ENCODE data around the gene CLEC12A. TPM values are rescaled to one million over a fixed set of nuclear protein-coding genes. Genes with fewer than 3 reads are reported as not detected.
A peak's percentile ranks its signal among the peaks of the same experiment; 100 is the strongest.
"Not testable (repeated sequence)": the region's sequence is repeated elsewhere in the genome, so short reads cannot be mapped to it uniquely, and the experiment has no call there.

CLEC12A gene
- polyA plus RNA-seq, 2 of the 4 experiments (the other 2 are of a cell fraction), result not detected

DNA sequence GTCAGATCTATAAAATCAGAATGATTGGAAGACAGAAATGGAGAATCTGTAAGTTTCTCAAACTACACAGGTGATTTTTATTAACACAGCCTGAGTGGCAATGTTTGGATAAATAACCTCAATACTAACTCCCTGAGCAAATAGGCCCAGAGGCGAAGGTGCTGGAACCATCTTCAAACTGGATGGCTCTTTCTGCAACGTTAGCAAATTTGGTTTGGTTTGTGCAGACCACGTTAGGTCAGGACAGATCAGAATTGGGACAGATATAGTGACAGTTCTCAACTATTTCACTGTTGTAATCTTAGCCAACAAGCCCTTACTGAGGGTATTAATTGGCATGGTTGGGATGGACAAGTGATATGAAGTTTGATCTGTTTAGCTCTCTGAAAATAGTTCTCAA is 50.1 kb downstream of the CLEC12A start:
- TF ChIP-seq RARB (CRISPR knock-in tag; IDR thresholded peaks at IDR 0.05) (no peak), TFCP2L1 (CRISPR knock-in tag; IDR thresholded peaks at IDR 0.05) (no peak), CEBPB (IDR thresholded peaks at IDR 0.05) (no peak), CHD4 (IDR thresholded peaks at IDR 0.05; ENCODE audit: borderline replicate concordance) (no peak), BHLHE40 (IDR thresholded peaks at IDR 0.05; ENCODE audit: low read depth, low read length) (no peak), MAFK (IDR thresholded peaks at IDR 0.05; ENCODE audit: partially characterized antibody) (peak; percentile 90)
- TF ChIP-seq, protein P1, sequence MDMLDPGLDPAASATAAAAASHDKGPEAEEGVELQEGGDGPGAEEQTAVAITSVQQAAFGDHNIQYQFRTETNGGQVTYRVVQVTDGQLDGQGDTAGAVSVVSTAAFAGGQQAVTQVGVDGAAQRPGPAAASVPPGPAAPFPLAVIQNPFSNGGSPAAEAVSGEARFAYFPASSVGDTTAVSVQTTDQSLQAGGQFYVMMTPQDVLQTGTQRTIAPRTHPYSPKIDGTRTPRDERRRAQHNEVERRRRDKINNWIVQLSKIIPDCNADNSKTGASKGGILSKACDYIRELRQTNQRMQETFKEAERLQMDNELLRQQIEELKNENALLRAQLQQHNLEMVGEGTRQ (IDR thresholded peaks at IDR 0.05), result no peak
- 42% methylated on average over 3 of the region's 3 CpGs for WGBS (ENCODE audit: missing lambda C conversion rate)
- no peaks in the 10 kb centered on the region for H3K9me3 ChIP-seq
- ChIA-PET CTCF (no interaction called here), POLR2A (no interaction called here)
- H3K4me1 ChIP-seq, result peaks cover 7% of the 10 kb centered on the region; the same call in 2 of the 3 replicates
- no peak overlapping the region for H3K27ac ChIP-seq
- H3K4me3 ChIP-seq, result no peak overlapping the region
- FAIRE-seq, result no peak
- H3K4me2 ChIP-seq, result no peak overlapping the region
- no peak for DNase-seq (ENCODE audit: low read depth in 1 of 2, low spot score in 1 of 2)
- ATAC-seq, result no peak

DNA sequence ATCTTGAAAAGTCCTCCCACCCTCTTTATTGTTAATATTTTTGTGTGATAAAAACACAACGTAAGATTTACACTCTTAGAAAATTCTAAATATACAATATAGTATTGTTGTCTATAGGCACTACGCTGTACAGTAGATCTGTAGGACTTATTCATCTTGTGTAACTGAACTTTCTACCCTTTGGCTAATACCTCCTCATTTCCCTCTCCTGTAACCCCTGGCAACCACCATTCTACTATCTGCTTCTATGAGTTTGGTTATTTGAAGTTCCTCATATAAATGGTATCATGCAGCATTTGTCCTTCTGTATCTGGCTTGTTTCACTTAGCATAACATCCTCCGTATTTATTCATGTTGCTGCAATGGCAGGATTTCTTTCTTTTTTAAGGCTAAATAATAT is 54.0 kb downstream of the CLEC12A start:
- peak; percentile 13 for FAIRE-seq
- ChIA-PET POLR2A (no interaction called here), CTCF (interaction anchor here (1.1 kb wide), 1 partner anchor 115 kb away, joined by 3 read pairs; no protein-coding TSS in a partner anchor)
- no peak for ATAC-seq
- H3K27ac ChIP-seq, result no peak overlapping the region
- no peak for DNase-seq (ENCODE audit: low read depth in 1 of 2, low spot score in 1 of 2)
- no peaks in the 10 kb centered on the region for H3K4me1 ChIP-seq
- H3K4me2 ChIP-seq, result no peak overlapping the region
- 84% methylated on average over 3 of the region's 3 CpGs for WGBS (ENCODE audit: missing lambda C conversion rate)
- TF ChIP-seq EP300 (IDR thresholded peaks at IDR 0.05) (no peak), NPAS2 (CRISPR knock-in tag; IDR thresholded peaks at IDR 0.05; ENCODE audit: borderline replicate concordance) (no peak), RCOR1 (IDR thresholded peaks at IDR 0.05; ENCODE audit: low read depth, low read length) (no peak), NR3C1 (IDR thresholded peaks at IDR 0.05) (no peak), TP53 (CRISPR knock-in tag; IDR thresholded peaks at IDR 0.05) (no peak), ESRRA (IDR thresholded peaks at IDR 0.05; ENCODE audit: borderline replicate concordance, low read length) (no peak), ZFP36 (IDR thresholded peaks at IDR 0.05; ENCODE audit: borderline replicate concordance, partially characterized antibody) (no peak), JUNB (IDR thresholded peaks at IDR 0.05) (no peak), BHLHE40 (IDR thresholded peaks at IDR 0.05; ENCODE audit: low read depth, low read length) (no peak), HEYL (CRISPR knock-in tag; IDR thresholded peaks at IDR 0.05) (no peak), SMC3 (IDR thresholded peaks at IDR 0.05) (no peak), EHMT2 (IDR thresholded peaks at IDR 0.05; ENCODE audit: low read depth) (no peak), MAZ (IDR thresholded peaks at IDR 0.05; ENCODE audit: borderline replicate concordance, low read depth, low read length) (no peak), RFX5 (IDR thresholded peaks at IDR 0.05) (no peak), CBX2 (IDR thresholded peaks at IDR 0.05; ENCODE audit: borderline replicate concordance, low read depth) (no peak)
- TF ChIP-seq, protein P2, sequence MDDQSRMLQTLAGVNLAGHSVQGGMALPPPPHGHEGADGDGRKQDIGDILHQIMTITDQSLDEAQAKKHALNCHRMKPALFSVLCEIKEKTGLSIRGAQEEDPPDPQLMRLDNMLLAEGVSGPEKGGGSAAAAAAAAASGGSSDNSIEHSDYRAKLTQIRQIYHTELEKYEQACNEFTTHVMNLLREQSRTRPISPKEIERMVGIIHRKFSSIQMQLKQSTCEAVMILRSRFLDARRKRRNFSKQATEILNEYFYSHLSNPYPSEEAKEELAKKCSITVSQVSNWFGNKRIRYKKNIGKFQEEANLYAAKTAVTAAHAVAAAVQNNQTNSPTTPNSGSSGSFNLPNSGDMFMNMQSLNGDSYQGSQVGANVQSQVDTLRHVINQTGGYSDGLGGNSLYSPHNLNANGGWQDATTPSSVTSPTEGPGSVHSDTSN (IDR thresholded peaks at IDR 0.05), result no peak
- TF ChIP-seq, protein P3, sequence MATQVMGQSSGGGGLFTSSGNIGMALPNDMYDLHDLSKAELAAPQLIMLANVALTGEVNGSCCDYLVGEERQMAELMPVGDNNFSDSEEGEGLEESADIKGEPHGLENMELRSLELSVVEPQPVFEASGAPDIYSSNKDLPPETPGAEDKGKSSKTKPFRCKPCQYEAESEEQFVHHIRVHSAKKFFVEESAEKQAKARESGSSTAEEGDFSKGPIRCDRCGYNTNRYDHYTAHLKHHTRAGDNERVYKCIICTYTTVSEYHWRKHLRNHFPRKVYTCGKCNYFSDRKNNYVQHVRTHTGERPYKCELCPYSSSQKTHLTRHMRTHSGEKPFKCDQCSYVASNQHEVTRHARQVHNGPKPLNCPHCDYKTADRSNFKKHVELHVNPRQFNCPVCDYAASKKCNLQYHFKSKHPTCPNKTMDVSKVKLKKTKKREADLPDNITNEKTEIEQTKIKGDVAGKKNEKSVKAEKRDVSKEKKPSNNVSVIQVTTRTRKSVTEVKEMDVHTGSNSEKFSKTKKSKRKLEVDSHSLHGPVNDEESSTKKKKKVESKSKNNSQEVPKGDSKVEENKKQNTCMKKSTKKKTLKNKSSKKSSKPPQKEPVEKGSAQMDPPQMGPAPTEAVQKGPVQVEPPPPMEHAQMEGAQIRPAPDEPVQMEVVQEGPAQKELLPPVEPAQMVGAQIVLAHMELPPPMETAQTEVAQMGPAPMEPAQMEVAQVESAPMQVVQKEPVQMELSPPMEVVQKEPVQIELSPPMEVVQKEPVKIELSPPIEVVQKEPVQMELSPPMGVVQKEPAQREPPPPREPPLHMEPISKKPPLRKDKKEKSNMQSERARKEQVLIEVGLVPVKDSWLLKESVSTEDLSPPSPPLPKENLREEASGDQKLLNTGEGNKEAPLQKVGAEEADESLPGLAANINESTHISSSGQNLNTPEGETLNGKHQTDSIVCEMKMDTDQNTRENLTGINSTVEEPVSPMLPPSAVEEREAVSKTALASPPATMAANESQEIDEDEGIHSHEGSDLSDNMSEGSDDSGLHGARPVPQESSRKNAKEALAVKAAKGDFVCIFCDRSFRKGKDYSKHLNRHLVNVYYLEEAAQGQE (IDR thresholded peaks at IDR 0.05), result no peak
- TF ChIP-seq, protein P4, sequence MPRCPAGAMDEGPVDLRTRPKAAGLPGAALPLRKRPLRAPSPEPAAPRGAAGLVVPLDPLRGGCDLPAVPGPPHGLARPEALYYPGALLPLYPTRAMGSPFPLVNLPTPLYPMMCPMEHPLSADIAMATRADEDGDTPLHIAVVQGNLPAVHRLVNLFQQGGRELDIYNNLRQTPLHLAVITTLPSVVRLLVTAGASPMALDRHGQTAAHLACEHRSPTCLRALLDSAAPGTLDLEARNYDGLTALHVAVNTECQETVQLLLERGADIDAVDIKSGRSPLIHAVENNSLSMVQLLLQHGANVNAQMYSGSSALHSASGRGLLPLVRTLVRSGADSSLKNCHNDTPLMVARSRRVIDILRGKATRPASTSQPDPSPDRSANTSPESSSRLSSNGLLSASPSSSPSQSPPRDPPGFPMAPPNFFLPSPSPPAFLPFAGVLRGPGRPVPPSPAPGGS (IDR thresholded peaks at IDR 0.05), result no peak
- TF ChIP-seq, protein P1 (IDR thresholded peaks at IDR 0.05), result no peak
- TF ChIP-seq, protein P5, sequence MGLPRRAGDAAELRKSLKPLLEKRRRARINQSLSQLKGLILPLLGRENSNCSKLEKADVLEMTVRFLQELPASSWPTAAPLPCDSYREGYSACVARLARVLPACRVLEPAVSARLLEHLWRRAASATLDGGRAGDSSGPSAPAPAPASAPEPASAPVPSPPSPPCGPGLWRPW (IDR thresholded peaks at IDR 0.05), result no peak
- no peaks in the 10 kb centered on the region for H3K9me3 ChIP-seq
- no peak overlapping the region for H3K4me3 ChIP-seq

DNA sequence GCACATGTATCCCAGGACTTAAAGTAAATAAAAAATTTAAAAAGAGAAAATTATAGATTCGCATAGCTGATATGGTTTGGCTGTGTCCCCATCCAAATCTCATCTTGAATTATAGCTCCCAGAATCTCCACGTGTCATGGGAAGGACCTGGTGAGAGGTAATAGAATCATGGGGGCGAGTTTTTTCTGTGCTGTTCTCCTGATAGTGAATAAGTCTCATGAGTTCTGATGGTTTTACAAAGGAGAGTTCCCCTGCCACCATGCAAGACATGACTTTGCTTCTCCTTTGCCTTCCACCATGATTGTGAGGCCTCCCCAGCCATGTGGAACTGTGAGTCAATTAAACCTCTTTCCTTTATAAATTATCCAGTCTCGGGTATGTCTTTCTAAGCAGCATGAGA is 55.5 kb downstream of the CLEC12A start:
- ATAC-seq; H3K9me3 ChIP-seq; H3K4me1 ChIP-seq; CTCF ChIA-PET; H3K4me2 ChIP-seq; FAIRE-seq; H3K27ac ChIP-seq; H3K4me3 ChIP-seq; DNase-seq (ENCODE audit: low read depth in 1 of 2, low spot score in 1 of 2); POLR2A ChIA-PET: not testable (repeated sequence)
- WGBS (ENCODE audit: missing lambda C conversion rate), result 67% methylated on average over 4 of the region's 4 CpGs
